K562 (cell line): ENCODE data around the gene TBRG1. TPM values are rescaled to one million over a fixed set of nuclear protein-coding genes. Genes with fewer than 3 reads are reported as not detected.

Source experiments
- ATAC-seq: fragments of 200-7000 bp; cut with Tn5 transposase; 3 replicates; pipeline ENCODE4 v1.9.1; 2020; ENCODE audit warnings: moderate library complexity
- BruUV-seq: library from RNA; stranded (reverse); fragments of 400-500 nt; replicated peaks from 2 replicates; lab custom pipeline; 2021; lab: Mats Ljungman, UMichigan
- CTCF ChIA-PET: fragments of 300-600 bp; formaldehyde crosslinking; extraction: SDS; loops from one replicate; lab custom pipeline; 2021; ENCODE audit warnings: low intra/inter-chr PET ratio; lab: Yijun Ruan, JAX
- POLR2A ChIA-PET: fragments of 300-600, 350-650 bp; sonication (Branson Sonifier 250); formaldehyde crosslinking; extraction: SDS; loops from one replicate; lab custom pipeline; 2021; ENCODE audit warnings: antibody characterized with exemption, inconsistent platforms; lab: Yijun Ruan, JAX
- DNase-seq, 4 experiments: peaks; one replicate each; pipeline versions ENCODE4 v3.0.0 to v3.0.0-alpha.2; 2011 to 2018; ENCODE audit warnings: low spot score in 3 of 4, mixed read lengths in 3 of 4; ENCODE audit errors: extremely low read depth in 1 of 4
- FAIRE-seq: peaks from 2 replicates; lab custom pipeline; 2011; peaks lifted over from hg19 to GRCh38; lab: Jason Lieb, UNC
- H2AFZ ChIP-seq: 2 replicates; pipeline ENCODE4 v1.6.0; 2011; ENCODE audit warnings: low read depth, low read length, control low read depth, inconsistent platforms
- H3K27ac ChIP-seq: fragments of 200-600 bp; 3 replicates; pipeline ENCODE4 v1.8.0; 2011; ENCODE audit warnings: low read depth, mild to moderate bottlenecking, control low read depth, inconsistent platforms, low read length, moderate library complexity, mixed read lengths; ENCODE audit errors: extremely low read depth
- H3K27me3 ChIP-seq, 2 experiments: fragments of 300-600 bp in 1 of 2; 2 replicates in 1 of 2; 3 replicates in 1 of 2; pipeline versions ENCODE4 v1.6.0 to v1.8.0; 2011; ENCODE audit warnings: inconsistent platforms in 2 of 2, low read length in 2 of 2, mild to moderate bottlenecking in 1 of 2, mixed read lengths in 1 of 2, moderate library complexity in 1 of 2; ENCODE audit not compliant: control insufficient read depth in 2 of 2, insufficient read depth in 2 of 2
- H3K36me3 ChIP-seq: fragments of 300-600 bp; 3 replicates; pipeline ENCODE4 v1.8.0; 2011; ENCODE audit warnings: mild to moderate bottlenecking, low read length, inconsistent platforms; ENCODE audit not compliant: control insufficient read depth, insufficient read depth
- H3K4me1 ChIP-seq, 2 experiments: fragments of 200-600 bp in 1 of 2; replicated peaks in 1 of 2; 2 replicates in 1 of 2; 3 replicates in 1 of 2; pipeline versions ENCODE4 v1.5.1 to v1.8.0; 2011; ENCODE audit warnings: inconsistent platforms in 2 of 2, low read length in 2 of 2, mild to moderate bottlenecking in 1 of 2, mixed read lengths in 1 of 2, moderate library complexity in 1 of 2; ENCODE audit not compliant: control insufficient read depth in 2 of 2, insufficient read depth in 2 of 2
- H3K4me2 ChIP-seq: 2 replicates; pipeline ENCODE4 v1.6.1; 2011; ENCODE audit warnings: low read length, control low read depth, inconsistent platforms, mixed read lengths; ENCODE audit not compliant: insufficient read depth
- H3K4me3 ChIP-seq: fragments of 200-600 bp; sonication (generic), shearing (Covaris generic); 2 replicates; pipeline ENCODE4 v1.5.1; 2016; ENCODE audit warnings: control low read depth, inconsistent platforms
- H3K79me2 ChIP-seq: fragments of 200-600 bp; 3 replicates; pipeline ENCODE4 v1.8.0; 2011; ENCODE audit warnings: low read length, inconsistent platforms; ENCODE audit not compliant: control insufficient read depth, insufficient read depth
- H3K9ac ChIP-seq, 2 experiments: 2 replicates each; pipeline versions ENCODE4 v1.6.0 to v1.6.1; 2011; ENCODE audit warnings: low read depth in 2 of 2, low read length in 2 of 2, control low read depth in 1 of 2, inconsistent platforms in 1 of 2, mild to moderate bottlenecking in 1 of 2, mixed read lengths in 1 of 2; ENCODE audit not compliant: insufficient read depth in 1 of 2
- H3K9me1 ChIP-seq: one replicate; pipeline ENCODE4 v1.6.0; 2011; ENCODE audit warnings: inconsistent platforms, mild to moderate bottlenecking, low read length, moderate library complexity; ENCODE audit not compliant: control insufficient read depth, insufficient read depth
- H3K9me3 ChIP-seq: replicated peaks from 2 replicates; pipeline ENCODE4 v1.5.1; 2011; ENCODE audit warnings: low read depth, low read length, inconsistent platforms; ENCODE audit not compliant: control insufficient read depth, insufficient read depth
- H4K20me1 ChIP-seq: replicated peaks from 2 replicates; pipeline ENCODE4 v1.6.1; 2011; ENCODE audit warnings: low read length, inconsistent platforms, mixed read lengths; ENCODE audit not compliant: control insufficient read depth, insufficient read depth
- CBFA2T2 ChIP-seq: fragments of 450-650 bp; conservative IDR thresholded peaks from 2 replicates; pipeline ENCODE4 v1.6.1; 2017; ENCODE audit warnings: mild to moderate bottlenecking
- ESRRA ChIP-seq: fragments of 450-650 bp; IDR thresholded peaks from 2 replicates; pipeline ENCODE4 v1.6.1; 2014; ENCODE audit warnings: low read depth, mild to moderate bottlenecking, moderate library complexity, borderline replicate concordance
- ILK ChIP-seq: fragments of 450-650 bp; IDR thresholded peaks from 2 replicates; pipeline ENCODE4 v1.6.1; 2016; ENCODE audit warnings: missing genetic modification characterization, low read depth, mild to moderate bottlenecking, missing compliant biosample characterization, moderate library complexity, borderline replicate concordance
- KDM5B ChIP-seq: fragments of 200-600 bp; sonication (generic); IDR thresholded peaks from 2 replicates; pipeline ENCODE4 v1.6.1; 2012; ENCODE audit warnings: low read depth, mild to moderate bottlenecking, moderate library complexity, low read length, control low read depth, inconsistent platforms; ENCODE audit not compliant: insufficient replicate concordance
- PML ChIP-seq: IDR thresholded peaks from 2 replicates; pipeline ENCODE4 v1.6.1; 2012; ENCODE audit warnings: low read length, inconsistent platforms
- ZNF174 ChIP-seq: fragments of 250-450 bp; sonication (Bioruptor Pico); IDR thresholded peaks from 2 replicates; pipeline ENCODE4 v1.4.0; 2020; ENCODE audit warnings: mild to moderate bottlenecking
- ZNF668 ChIP-seq: fragments of 250-450 bp; sonication (Bioruptor Pico); IDR thresholded peaks from 2 replicates; pipeline ENCODE4 v1.8.0; 2022; ENCODE audit warnings: mild to moderate bottlenecking, inconsistent platforms
- WGBS: fragments of 100-300 bp; shearing (Covaris generic); methylation state at CpG from one replicate; pipeline ENCODE4 v1.1.6; 2016; ENCODE audit warnings: low coverage, mixed read lengths; ENCODE audit not compliant: insufficient coverage; ENCODE audit errors: missing lambda C conversion rate; 5-methylcytosine and 5-hydroxymethylcytosine counted together
- in situ Hi-C: fragments of 300-500 bp; cut with MboI; formaldehyde crosslinking; loops from 4 replicates; pipeline ENCODE4 v1.15.0; 2018; ENCODE audit warnings: inconsistent platforms, mixed read lengths
- intact Hi-C: fragments of 100-400 bp; cut with micrococcal nuclease; formaldehyde crosslinking; loops from 2 replicates; pipeline ENCODE4 v1.14.2; 2022
- polyA plus RNA-seq, 8 experiments: library from polyadenylated mRNA; depleted of rRNA in 4 of 8; stranded (reverse) in 5 of 8; unstranded in 3 of 8; fragments of >200 nt; fragmentation: Nextera tagmentation in 2 of 8; fragmentation: Illumina TruSeq in 1 of 8; extraction: Ambion mirVana in 2 of 8; extraction: Trizol in 1 of 8; gene quantifications; 2 replicates each; pipeline versions ENCODE4 v1.2.1 to v1.2.3, GENCODE V29; 2011 to 2014; ENCODE audit warnings: inconsistent platforms in 1 of 8, missing spikeins in 1 of 8
- total RNA-seq, 7 experiments: library from RNA; depleted of rRNA in 6 of 7; stranded (reverse); fragments of >200 nt in 6 of 7; fragmentation: Illumina TruSeq in 2 of 7; extraction: Trizol in 2 of 7; gene quantifications; 2 replicates each; pipeline versions ENCODE4 v1.2.1 to v1.2.3, GENCODE V29; 2011 to 2021; ENCODE audit warnings: low replicate concordance in 1 of 7
- TF ChIP-seq, protein P1 (sequence below): sonication (generic); formaldehyde crosslinking; IDR thresholded peaks from 2 replicates; pipeline ENCODE4 v1.8.1; 2023; ENCODE audit warnings: mild to moderate bottlenecking, missing genetic modification reagents, moderate library complexity
- TF ChIP-seq, protein P2 (sequence below): sonication (generic); formaldehyde crosslinking; IDR thresholded peaks from 2 replicates; pipeline ENCODE4 v1.8.1; 2022; ENCODE audit warnings: missing genetic modification reagents
- TF ChIP-seq, protein P3 (sequence below): fragments of 250-450 bp; sonication (Bioruptor Pico); IDR thresholded peaks from 2 replicates; pipeline ENCODE4 v1.5.0; 2021; ENCODE audit warnings: mild to moderate bottlenecking, moderate library complexity

TBRG1 gene
- total and polyA plus RNA-seq, 9 of the 15 experiments (the other 6 are each of a cell fraction or from before 2014, with no cell fraction given): 8.7 to 30.0 (median 20.2) TPM

DNA sequence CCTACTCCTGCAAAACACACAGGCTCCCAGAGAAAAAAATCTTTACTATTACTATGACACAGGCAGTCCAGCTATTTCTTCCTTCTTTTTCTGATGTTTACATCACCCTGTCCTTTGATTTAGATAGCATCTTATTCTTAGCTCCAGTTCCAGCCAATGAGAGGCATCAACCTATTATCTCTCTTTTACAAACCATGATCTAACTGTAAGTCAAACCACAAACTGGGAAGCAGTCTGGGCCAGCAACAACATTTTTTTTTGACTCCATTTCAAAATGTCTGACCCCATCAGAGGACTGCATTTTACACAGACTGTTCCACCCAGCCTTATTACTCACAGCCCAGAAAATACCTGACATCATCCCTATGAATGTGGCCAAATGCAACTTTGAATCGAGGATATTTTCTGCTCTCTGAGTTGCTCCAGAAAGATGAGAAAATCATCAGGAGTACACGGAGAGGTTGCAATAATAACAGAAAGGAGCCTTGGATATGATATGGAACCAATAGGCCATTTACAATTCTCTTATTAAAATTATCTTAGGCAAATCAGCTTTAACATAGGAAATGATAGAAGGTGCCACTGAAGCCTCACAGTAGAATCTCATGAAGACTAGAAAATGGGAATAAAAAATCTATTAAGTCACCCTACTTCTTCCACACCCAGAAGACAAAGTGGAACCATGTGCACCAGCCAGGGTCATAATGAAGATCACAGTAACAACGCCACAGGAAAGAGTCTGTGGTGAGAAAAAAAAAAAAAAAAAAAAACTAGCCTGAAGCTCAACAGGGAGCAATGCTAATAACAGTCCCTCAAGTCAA, 21.2 kb downstream of the TBRG1 start (continued):
- TF ChIP-seq ESRRA: peak; percentile 90; the same call in 1 of the 2 replicates
- TF ChIP-seq ILK: no peak
- TF ChIP-seq ZNF174 (CRISPR knock-in tag): no peak
- peak; percentile 51; the same call in 1 of the 2 replicates for TF ChIP-seq PML
- TF ChIP-seq ZNF668 (CRISPR knock-in tag): 0 out of 2 replicates have a peak, but pooled peaks have one; percentile 29
- no peak for TF ChIP-seq CBFA2T2

DNA sequence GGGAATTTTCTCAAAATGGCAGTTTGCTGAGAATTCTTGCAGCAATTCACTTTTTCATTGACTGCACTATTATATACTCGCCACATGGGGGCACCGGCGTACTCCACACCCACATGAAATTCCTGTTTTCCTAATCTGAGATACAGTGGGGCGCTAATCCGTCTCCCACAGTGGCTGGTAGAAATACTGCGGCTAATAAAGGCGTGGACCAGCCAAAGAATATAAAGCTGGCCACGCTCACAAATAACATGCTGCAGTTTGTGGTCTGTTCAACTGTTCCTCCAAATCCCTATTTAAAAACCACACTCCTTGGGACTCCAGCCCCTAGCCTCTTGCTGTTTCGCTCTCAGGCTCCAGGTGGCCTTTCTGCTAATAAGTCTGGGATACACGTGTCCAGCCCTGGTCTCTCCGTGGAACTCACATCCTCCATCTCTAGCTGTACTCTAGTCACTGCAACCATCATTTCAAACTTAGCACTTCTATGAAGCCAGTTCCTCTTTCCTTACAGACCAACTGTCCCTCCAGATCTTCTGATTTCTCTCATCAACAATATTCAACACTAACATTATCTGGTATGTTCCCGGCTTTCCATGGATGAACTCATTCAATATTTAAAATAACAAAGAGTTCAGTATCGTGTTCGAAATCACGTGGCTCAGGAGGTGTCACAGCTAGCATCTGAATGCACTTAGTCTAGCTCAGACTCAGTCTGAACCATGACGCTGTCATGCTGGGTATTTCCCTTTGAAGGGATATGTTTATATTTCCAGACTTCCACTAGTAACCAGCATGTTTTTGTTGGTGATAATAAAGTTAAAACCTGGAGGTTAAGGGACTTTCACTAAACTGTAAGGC, 22.0 kb downstream of the TBRG1 start:
- H3K9me3 ChIP-seq: peaks cover 8% of the 10 kb centered on the region; the same call in 1 of the 2 replicates
- WGBS: 14% methylated on average over 16 of the region's 16 CpGs
- ChIA-PET POLR2A (interaction anchor here (0.9 to 1.3 kb wide), 2 partner anchors 22 to 175 kb away, joined by 3 to 4 read pairs; partner anchors contain the start of gene TBRG1), CTCF (interaction anchor here (0.6 to 2.5 kb wide), 9 partner anchors 119 to 231 kb away, joined by 3 to 35 read pairs (median 5); no protein-coding TSS in a partner anchor)
- ATAC-seq (peak; percentile 75), FAIRE-seq (peak; percentile 81), DNase-seq (peak; percentile 66 to 81 (median 68))
- no peaks in the 10 kb centered on the region for H3K36me3 ChIP-seq
- peak overlapping the region in 1 of 2 experiments; percentile 43; a peak in 3 of 4 replicates for H3K9ac ChIP-seq
- intact Hi-C loops: loop anchor here (1.0 to 5.0 kb wide), 5 partner anchors 25 to 227 kb away; no protein-coding TSS in a partner anchor
- peak overlapping the region; percentile 70 for H3K4me2 ChIP-seq
- in situ Hi-C loops: no loop called here
- H3K79me2 ChIP-seq: no peaks in the 10 kb centered on the region
- no TSS peak for BruUV-seq
- H3K27me3 ChIP-seq: no peaks in the 10 kb centered on the region
- peak overlapping the region; percentile 96 for H2AFZ ChIP-seq
- peaks cover 0 to 27% of the 10 kb centered on the region in 2 experiments; a peak in 4 of 5 replicates for H3K4me1 ChIP-seq
- H3K4me3 ChIP-seq: no peak overlapping the region
- no peaks in the 10 kb centered on the region for H4K20me1 ChIP-seq
- H3K9me1 ChIP-seq: no peaks in the 10 kb centered on the region
- peak overlapping the region; percentile 81 for H3K27ac ChIP-seq
- TF ChIP-seq, protein P1, sequence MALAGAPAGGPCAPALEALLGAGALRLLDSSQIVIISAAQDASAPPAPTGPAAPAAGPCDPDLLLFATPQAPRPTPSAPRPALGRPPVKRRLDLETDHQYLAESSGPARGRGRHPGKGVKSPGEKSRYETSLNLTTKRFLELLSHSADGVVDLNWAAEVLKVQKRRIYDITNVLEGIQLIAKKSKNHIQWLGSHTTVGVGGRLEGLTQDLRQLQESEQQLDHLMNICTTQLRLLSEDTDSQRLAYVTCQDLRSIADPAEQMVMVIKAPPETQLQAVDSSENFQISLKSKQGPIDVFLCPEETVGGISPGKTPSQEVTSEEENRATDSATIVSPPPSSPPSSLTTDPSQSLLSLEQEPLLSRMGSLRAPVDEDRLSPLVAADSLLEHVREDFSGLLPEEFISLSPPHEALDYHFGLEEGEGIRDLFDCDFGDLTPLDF (CRISPR knock-in tag): no peak
- TF ChIP-seq KDM5B: no peak
- TF ChIP-seq, protein P2, sequence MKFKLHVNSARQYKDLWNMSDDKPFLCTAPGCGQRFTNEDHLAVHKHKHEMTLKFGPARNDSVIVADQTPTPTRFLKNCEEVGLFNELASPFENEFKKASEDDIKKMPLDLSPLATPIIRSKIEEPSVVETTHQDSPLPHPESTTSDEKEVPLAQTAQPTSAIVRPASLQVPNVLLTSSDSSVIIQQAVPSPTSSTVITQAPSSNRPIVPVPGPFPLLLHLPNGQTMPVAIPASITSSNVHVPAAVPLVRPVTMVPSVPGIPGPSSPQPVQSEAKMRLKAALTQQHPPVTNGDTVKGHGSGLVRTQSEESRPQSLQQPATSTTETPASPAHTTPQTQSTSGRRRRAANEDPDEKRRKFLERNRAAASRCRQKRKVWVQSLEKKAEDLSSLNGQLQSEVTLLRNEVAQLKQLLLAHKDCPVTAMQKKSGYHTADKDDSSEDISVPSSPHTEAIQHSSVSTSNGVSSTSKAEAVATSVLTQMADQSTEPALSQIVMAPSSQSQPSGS (CRISPR knock-in tag): no peak
- TF ChIP-seq, protein P3, sequence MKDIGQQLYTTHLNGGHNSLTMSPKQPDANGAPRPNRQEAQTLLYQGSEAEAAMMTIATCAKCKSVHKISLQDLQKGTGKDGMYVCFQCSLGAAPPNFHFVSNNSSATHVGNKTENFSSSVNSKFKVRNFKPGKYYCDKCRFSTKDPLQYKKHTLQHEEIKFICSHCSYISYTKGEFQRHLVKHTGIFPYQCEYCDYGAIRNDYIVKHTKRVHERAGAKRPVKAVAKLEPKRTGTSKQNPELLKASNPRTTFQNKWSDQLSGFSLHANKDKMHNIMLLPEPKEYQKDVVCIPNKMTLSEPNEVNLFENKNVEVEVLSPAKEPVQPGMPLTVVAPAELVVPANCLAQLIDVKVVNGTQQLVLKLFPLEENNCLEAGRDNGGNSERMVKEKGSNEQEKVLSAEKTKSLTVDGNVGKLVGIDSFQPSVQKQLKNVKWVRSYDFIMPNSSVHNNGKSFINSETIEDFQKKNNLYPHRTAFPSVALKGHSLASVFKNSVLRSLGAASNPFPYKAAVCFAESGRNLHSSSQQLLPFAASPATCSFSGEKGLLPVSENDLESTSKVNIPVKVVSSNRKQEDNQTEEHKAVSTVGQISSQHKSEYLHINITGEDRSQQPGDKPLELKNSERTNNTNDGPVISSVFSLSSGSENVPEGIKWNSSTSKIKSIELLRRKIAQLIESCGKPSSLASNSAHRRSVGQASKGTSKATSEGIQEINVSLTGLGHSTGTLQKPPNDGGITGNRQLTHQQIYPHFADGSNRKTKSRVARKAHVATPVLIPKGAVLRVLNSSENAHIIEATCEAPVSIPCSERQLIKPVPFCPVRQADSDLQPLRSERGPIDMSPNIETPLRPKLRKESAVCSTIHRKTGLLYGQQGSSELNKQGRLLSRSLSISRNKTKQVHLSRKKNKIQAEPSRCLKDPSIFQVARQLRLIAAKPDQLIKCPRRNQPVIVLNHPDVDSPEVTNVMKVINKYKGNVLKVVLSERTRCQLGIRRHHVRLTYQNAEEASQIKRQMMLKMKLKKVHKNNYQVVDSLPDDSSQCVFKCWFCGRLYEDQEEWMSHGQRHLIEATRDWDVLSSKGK (CRISPR knock-in tag): no peak
